Measurements from ENCODE around the gene SNTB2. TPM values are rescaled to one million over a fixed set of nuclear protein-coding genes. Genes with fewer than 3 reads are reported as not detected.

SNTB2 gene
- total and polyA plus RNA-seq, 2 of the 13 experiments (the other 11 are each of a cell fraction or from before 2014, with no cell fraction given): 11.5 to 19.2 TPM

GRCh38 chr16:69324013-69324531 lies 137.1 kb downstream of the SNTB2 start (continued):
- TF ChIP-seq ZC3H13 (CRISPR knock-in tag; IDR thresholded peaks at IDR 0.05) (0 out of 2 replicates have a peak, but pooled peaks have one; percentile 35), FOXO4 (CRISPR knock-in tag; conservative IDR thresholded peaks at IDR 0.05) (0 out of 2 replicates have a peak, but pooled peaks have one; percentile 87), HDAC2 (CRISPR knock-in tag; IDR thresholded peaks at IDR 0.05) (no peak), LCORL (IDR thresholded peaks at IDR 0.05) (no peak), LCORL (CRISPR knock-in tag; IDR thresholded peaks at IDR 0.05) (0 out of 2 replicates have a peak, but pooled peaks have one; percentile 28), CTCF (CRISPR knock-in tag; IDR thresholded peaks at IDR 0.05) (0 out of 2 replicates have a peak, but pooled peaks have one; percentile 5), CEBPB (IDR thresholded peaks at IDR 0.05; ENCODE audit: borderline replicate concordance, low read depth, low read length) (0 out of 2 replicates have a peak, but pooled peaks have one; percentile 16), ZNF816 (CRISPR knock-in tag; IDR thresholded peaks at IDR 0.05; ENCODE audit: borderline replicate concordance) (no peak), SNAPC5 (CRISPR knock-in tag; IDR thresholded peaks at IDR 0.05; ENCODE audit: borderline replicate concordance) (no peak), ZNF136 (CRISPR knock-in tag; IDR thresholded peaks at IDR 0.05; ENCODE audit: low read depth) (no peak), JUND (CRISPR knock-in tag; IDR thresholded peaks at IDR 0.05) (no peak), ZFP37 (CRISPR knock-in tag; IDR thresholded peaks at IDR 0.05; ENCODE audit: borderline replicate concordance) (no peak), HDAC6 (IDR thresholded peaks at IDR 0.05; ENCODE audit: low read depth, low read length) (no peak)
- TF ChIP-seq, protein P1, sequence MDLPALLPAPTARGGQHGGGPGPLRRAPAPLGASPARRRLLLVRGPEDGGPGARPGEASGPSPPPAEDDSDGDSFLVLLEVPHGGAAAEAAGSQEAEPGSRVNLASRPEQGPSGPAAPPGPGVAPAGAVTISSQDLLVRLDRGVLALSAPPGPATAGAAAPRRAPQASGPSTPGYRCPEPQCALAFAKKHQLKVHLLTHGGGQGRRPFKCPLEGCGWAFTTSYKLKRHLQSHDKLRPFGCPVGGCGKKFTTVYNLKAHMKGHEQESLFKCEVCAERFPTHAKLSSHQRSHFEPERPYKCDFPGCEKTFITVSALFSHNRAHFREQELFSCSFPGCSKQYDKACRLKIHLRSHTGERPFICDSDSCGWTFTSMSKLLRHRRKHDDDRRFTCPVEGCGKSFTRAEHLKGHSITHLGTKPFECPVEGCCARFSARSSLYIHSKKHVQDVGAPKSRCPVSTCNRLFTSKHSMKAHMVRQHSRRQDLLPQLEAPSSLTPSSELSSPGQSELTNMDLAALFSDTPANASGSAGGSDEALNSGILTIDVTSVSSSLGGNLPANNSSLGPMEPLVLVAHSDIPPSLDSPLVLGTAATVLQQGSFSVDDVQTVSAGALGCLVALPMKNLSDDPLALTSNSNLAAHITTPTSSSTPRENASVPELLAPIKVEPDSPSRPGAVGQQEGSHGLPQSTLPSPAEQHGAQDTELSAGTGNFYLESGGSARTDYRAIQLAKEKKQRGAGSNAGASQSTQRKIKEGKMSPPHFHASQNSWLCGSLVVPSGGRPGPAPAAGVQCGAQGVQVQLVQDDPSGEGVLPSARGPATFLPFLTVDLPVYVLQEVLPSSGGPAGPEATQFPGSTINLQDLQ (CRISPR knock-in tag; IDR thresholded peaks at IDR 0.05): no peak
- TF ChIP-seq, protein P2, sequence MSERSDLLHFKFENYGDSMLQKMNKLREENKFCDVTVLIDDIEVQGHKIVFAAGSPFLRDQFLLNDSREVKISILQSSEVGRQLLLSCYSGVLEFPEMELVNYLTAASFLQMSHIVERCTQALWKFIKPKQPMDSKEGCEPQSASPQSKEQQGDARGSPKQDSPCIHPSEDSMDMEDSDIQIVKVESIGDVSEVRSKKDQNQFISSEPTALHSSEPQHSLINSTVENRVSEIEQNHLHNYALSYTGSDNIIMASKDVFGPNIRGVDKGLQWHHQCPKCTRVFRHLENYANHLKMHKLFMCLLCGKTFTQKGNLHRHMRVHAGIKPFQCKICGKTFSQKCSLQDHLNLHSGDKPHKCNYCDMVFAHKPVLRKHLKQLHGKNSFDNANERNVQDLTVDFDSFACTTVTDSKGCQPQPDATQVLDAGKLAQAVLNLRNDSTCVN (CRISPR knock-in tag; IDR thresholded peaks at IDR 0.05; ENCODE audit: borderline replicate concordance): no peak
- TF ChIP-seq, protein P3, sequence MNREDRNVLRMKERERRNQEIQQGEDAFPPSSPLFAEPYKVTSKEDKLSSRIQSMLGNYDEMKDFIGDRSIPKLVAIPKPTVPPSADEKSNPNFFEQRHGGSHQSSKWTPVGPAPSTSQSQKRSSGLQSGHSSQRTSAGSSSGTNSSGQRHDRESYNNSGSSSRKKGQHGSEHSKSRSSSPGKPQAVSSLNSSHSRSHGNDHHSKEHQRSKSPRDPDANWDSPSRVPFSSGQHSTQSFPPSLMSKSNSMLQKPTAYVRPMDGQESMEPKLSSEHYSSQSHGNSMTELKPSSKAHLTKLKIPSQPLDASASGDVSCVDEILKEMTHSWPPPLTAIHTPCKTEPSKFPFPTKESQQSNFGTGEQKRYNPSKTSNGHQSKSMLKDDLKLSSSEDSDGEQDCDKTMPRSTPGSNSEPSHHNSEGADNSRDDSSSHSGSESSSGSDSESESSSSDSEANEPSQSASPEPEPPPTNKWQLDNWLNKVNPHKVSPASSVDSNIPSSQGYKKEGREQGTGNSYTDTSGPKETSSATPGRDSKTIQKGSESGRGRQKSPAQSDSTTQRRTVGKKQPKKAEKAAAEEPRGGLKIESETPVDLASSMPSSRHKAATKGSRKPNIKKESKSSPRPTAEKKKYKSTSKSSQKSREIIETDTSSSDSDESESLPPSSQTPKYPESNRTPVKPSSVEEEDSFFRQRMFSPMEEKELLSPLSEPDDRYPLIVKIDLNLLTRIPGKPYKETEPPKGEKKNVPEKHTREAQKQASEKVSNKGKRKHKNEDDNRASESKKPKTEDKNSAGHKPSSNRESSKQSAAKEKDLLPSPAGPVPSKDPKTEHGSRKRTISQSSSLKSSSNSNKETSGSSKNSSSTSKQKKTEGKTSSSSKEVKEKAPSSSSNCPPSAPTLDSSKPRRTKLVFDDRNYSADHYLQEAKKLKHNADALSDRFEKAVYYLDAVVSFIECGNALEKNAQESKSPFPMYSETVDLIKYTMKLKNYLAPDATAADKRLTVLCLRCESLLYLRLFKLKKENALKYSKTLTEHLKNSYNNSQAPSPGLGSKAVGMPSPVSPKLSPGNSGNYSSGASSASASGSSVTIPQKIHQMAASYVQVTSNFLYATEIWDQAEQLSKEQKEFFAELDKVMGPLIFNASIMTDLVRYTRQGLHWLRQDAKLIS (CRISPR knock-in tag; IDR thresholded peaks at IDR 0.05): no peak
- TF ChIP-seq, protein P4, sequence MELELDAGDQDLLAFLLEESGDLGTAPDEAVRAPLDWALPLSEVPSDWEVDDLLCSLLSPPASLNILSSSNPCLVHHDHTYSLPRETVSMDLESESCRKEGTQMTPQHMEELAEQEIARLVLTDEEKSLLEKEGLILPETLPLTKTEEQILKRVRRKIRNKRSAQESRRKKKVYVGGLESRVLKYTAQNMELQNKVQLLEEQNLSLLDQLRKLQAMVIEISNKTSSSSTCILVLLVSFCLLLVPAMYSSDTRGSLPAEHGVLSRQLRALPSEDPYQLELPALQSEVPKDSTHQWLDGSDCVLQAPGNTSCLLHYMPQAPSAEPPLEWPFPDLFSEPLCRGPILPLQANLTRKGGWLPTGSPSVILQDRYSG (CRISPR knock-in tag; IDR thresholded peaks at IDR 0.05): no peak
